Duodenal mucosa (tissue), 2 donors: ENCODE measurements around the gene PYDC1.

Source experiments
- H3K27ac ChIP-seq: one replicate; pipeline ENCODE4 v1.7.0; 2013; ENCODE audit warnings: low read depth, low read length
- H3K27me3 ChIP-seq, 2 donors: one replicate each; pipeline ENCODE4 v1.7.0; 2013; ENCODE audit warnings: low read length in 2 of 2, control low read depth in 1 of 2; ENCODE audit not compliant: insufficient read depth in 2 of 2, control insufficient read depth in 1 of 2
- H3K36me3 ChIP-seq, 2 donors: one replicate each; pipeline ENCODE4 v1.7.0; 2013; ENCODE audit warnings: low read length in 2 of 2, control low read depth in 1 of 2; ENCODE audit not compliant: insufficient read depth in 2 of 2, control insufficient read depth in 1 of 2
- H3K4me1 ChIP-seq, 2 donors: one replicate each; pipeline ENCODE4 v1.7.0; 2013; ENCODE audit warnings: low read length in 2 of 2, control low read depth in 1 of 2; ENCODE audit not compliant: insufficient read depth in 2 of 2, control insufficient read depth in 1 of 2
- H3K4me3 ChIP-seq, 2 donors: one replicate each; pipeline ENCODE4 v1.7.0; 2013; ENCODE audit warnings: low read length in 2 of 2, low read depth in 1 of 2
- H3K9ac ChIP-seq, 2 donors: one replicate each; pipeline ENCODE4 v1.7.0; 2013; ENCODE audit warnings: low read length in 2 of 2, low read depth in 1 of 2
- H3K9me3 ChIP-seq, 2 donors: one replicate each; pipeline ENCODE4 v1.7.0; 2013; ENCODE audit warnings: low read length in 2 of 2, control low read depth in 1 of 2; ENCODE audit not compliant: control insufficient read depth in 1 of 2

PYDC1 gene

GRCh38 chr16:31216422-31217135 lies at the start of gene PYDC1:
TSS of gene PYDC1 (minus strand) at chr16:31217135. CDS start at chr16:31217028, 107 bp downstream.
- Histone ChIP-seq H3K27me3 (peaks cover 28 to 29% of the 10 kb centered on the region in 2 donors), H3K9me3 (no peaks in the 10 kb centered on the region), H3K9ac (peak within 1 kb of the TSS in 1 of 2 donors; percentile 32), H3K4me3 (peak within 1 kb of the TSS; percentile 58 to 60), H3K4me1 (peaks cover 28 to 37% of the 10 kb centered on the region in 2 donors), H3K27ac (no peak within 1 kb of the TSS), H3K36me3 (no peaks in the 10 kb centered on the region)

- Histone ChIP-seq H3K27ac (no peak overlapping the region), H3K27me3 (peaks cover 0 to 2% of the 10 kb centered on the region in 2 donors), H3K36me3 (no peaks in the 10 kb centered on the region), H3K4me3 (no peak overlapping the region), H3K4me1 (peaks cover 0 to 6% of the 10 kb centered on the region in 2 donors), H3K9me3 (no peaks in the 10 kb centered on the region), H3K9ac (no peak overlapping the region)
These were observed 48.7 kb upstream of the PYDC1 start for GRCh38 chr16:31265329-31266245.

- no peaks in the 10 kb centered on the region for H3K9me3 ChIP-seq
- no peaks in the 10 kb centered on the region for H3K27me3 ChIP-seq
- H3K4me3 ChIP-seq: no peak overlapping the region
- no peak overlapping the region for H3K27ac ChIP-seq
- H3K4me1 ChIP-seq: peaks cover 0 to 6% of the 10 kb centered on the region in 2 donors
- no peak overlapping the region for H3K9ac ChIP-seq
- no peaks in the 10 kb centered on the region for H3K36me3 ChIP-seq
These were observed 45.1 kb upstream of the PYDC1 start for GRCh38 chr16:31262084-31262483.

GRCh38 chr16:31260136-31260931 lies 43.4 kb upstream of the PYDC1 start:
- Histone ChIP-seq H3K9ac (no peak overlapping the region), H3K4me3 (peak overlapping the region; percentile 19 to 48), H3K9me3 (no peaks in the 10 kb centered on the region), H3K27me3 (no peaks in the 10 kb centered on the region), H3K36me3 (no peaks in the 10 kb centered on the region), H3K4me1 (peaks cover 0 to 2% of the 10 kb centered on the region in 2 donors), H3K27ac (no peak overlapping the region)

- no peak overlapping the region for H3K27ac ChIP-seq
- H3K36me3 ChIP-seq: no peaks in the 10 kb centered on the region
These were observed 41.4 kb upstream of the PYDC1 start for GRCh38 chr16:31258366-31258765.

GRCh38 chr16:31256466-31256865 lies 39.5 kb upstream of the PYDC1 start:
- H3K4me1 ChIP-seq: no peaks in the 10 kb centered on the region
- no peak overlapping the region for H3K27ac ChIP-seq
- H3K27me3 ChIP-seq: no peaks in the 10 kb centered on the region
- no peaks in the 10 kb centered on the region for H3K36me3 ChIP-seq
- no peak overlapping the region for H3K4me3 ChIP-seq
- H3K9ac ChIP-seq: no peak overlapping the region
- no peaks in the 10 kb centered on the region for H3K9me3 ChIP-seq

More at GRCh38 chr16:31258366-31258765, 41.4 kb upstream of the PYDC1 start:
- no peaks in the 10 kb centered on the region for H3K27me3 ChIP-seq
- no peak overlapping the region for H3K4me3 ChIP-seq
- no peaks in the 10 kb centered on the region for H3K9me3 ChIP-seq
- H3K4me1 ChIP-seq: no peaks in the 10 kb centered on the region
- H3K9ac ChIP-seq: no peak overlapping the region

- Histone ChIP-seq H3K9me3 (no peaks in the 10 kb centered on the region), H3K4me3 (no peak overlapping the region), H3K9ac (no peak overlapping the region), H3K27ac (no peak overlapping the region), H3K4me1 (no peaks in the 10 kb centered on the region), H3K27me3 (peaks cover 0 to 7% of the 10 kb centered on the region in 2 donors), H3K36me3 (no peaks in the 10 kb centered on the region)
These were observed 36.7 kb upstream of the PYDC1 start for GRCh38 chr16:31253642-31254045.

- no peaks in the 10 kb centered on the region for H3K9me3 ChIP-seq
- H3K27ac ChIP-seq: no peak overlapping the region
- H3K4me1 ChIP-seq: no peaks in the 10 kb centered on the region
- no peaks in the 10 kb centered on the region for H3K36me3 ChIP-seq
- no peak overlapping the region for H3K4me3 ChIP-seq
- H3K9ac ChIP-seq: no peak overlapping the region
- peaks cover 0 to 8% of the 10 kb centered on the region in 2 donors for H3K27me3 ChIP-seq
These were observed 34.5 kb upstream of the PYDC1 start for GRCh38 chr16:31251435-31251834.

GRCh38 chr16:31250782-31251384 lies 33.9 kb upstream of the PYDC1 start:
- H3K36me3 ChIP-seq: no peaks in the 10 kb centered on the region
- H3K4me3 ChIP-seq: no peak overlapping the region
- H3K4me1 ChIP-seq: no peaks in the 10 kb centered on the region
- no peaks in the 10 kb centered on the region for H3K9me3 ChIP-seq
- no peak overlapping the region for H3K9ac ChIP-seq
- peaks cover 0 to 8% of the 10 kb centered on the region in 2 donors for H3K27me3 ChIP-seq
- no peak overlapping the region for H3K27ac ChIP-seq
